ENCODE results near the gene RECK. TPM values are rescaled to one million over a fixed set of nuclear protein-coding genes. Genes with fewer than 3 reads are reported as not detected.
"Not testable (repeated sequence)": the region's sequence is repeated elsewhere in the genome, so short reads cannot be mapped to it uniquely, and the experiment has no call there.

The RECK gene
- 9.1 TPM for polyA plus RNA-seq
- long read RNA-seq, donor 1, full-length matches to known transcripts: 3 of 3 reads
- long read RNA-seq, donor 1, partial matches to known transcripts: 0 of 3 reads
- long read RNA-seq, donor 1, other reads (novel, unspliced or antisense): 0 of 3 reads
- long read RNA-seq, donor 2: 0 reads
- long read RNA-seq, donor 3: 0 reads
- long read RNA-seq, donor 4: 0 reads
- long read RNA-seq, donor 5: 0 reads
- long read RNA-seq, donor 6: 0 reads
- long read RNA-seq, donor 7: 0 reads
- long read RNA-seq, donor 8: 0 reads
- long read RNA-seq, donor 9, full-length matches to known transcripts: 2 of 2 reads
- long read RNA-seq, donor 9, partial matches to known transcripts: 0 of 2 reads
- long read RNA-seq, donor 9, other reads (novel, unspliced or antisense): 0 of 2 reads
- long read RNA-seq, donor 10, full-length matches to known transcripts: 1 of 1 reads
- long read RNA-seq, donor 10, partial matches to known transcripts: 0 of 1 reads
- long read RNA-seq, donor 10, other reads (novel, unspliced or antisense): 0 of 1 reads
- long read RNA-seq, donor 11, full-length matches to known transcripts: 2 of 2 reads
- long read RNA-seq, donor 11, partial matches to known transcripts: 0 of 2 reads
- long read RNA-seq, donor 11, other reads (novel, unspliced or antisense): 0 of 2 reads

- H3K27ac ChIP-seq (ENCODE audit: low read length): peak within 1 kb of the TSS; percentile 39
- peak; percentile 50 to 69 for DNase-seq
- H3K9me3 ChIP-seq (ENCODE audit: control insufficient read depth, low read depth, low read length): no peaks in the 10 kb centered on the region
- peaks cover 3% of the 10 kb centered on the region for H3K4me1 ChIP-seq (ENCODE audit: control insufficient read depth, insufficient read depth, low read length)
- no peaks in the 10 kb centered on the region for H3K36me3 ChIP-seq (ENCODE audit: control insufficient read depth, insufficient read depth, low read length)
- peaks cover 22% of the 10 kb centered on the region for H3K27me3 ChIP-seq (ENCODE audit: control insufficient read depth, insufficient read depth, low read length)
- H3K4me3 ChIP-seq (ENCODE audit: low read length): peak within 1 kb of the TSS; percentile 63
- WGBS (ENCODE audit: insufficient coverage, low lambda C conversion rate): no CpG with 5 or more reads among the region's 77 CpGs
These were observed at the start of gene RECK for GRCh38 chr9:36036780-36037548. Gene RECK (plus strand): TSS chr9:36036913. CDS start chr9:36036999, 86 bp downstream.

- Histone ChIP-seq H3K36me3 (ENCODE audit: control insufficient read depth, insufficient read depth, low read length) (no peaks in the 10 kb centered on the region), H3K9me3 (ENCODE audit: control insufficient read depth, low read depth, low read length) (no peaks in the 10 kb centered on the region), H3K27me3 (ENCODE audit: control insufficient read depth, insufficient read depth, low read length) (no peaks in the 10 kb centered on the region), H3K4me3 (ENCODE audit: low read length) (no peak overlapping the region), H3K4me1 (ENCODE audit: control insufficient read depth, insufficient read depth, low read length) (no peaks in the 10 kb centered on the region), H3K27ac (ENCODE audit: low read length) (no peak overlapping the region)
- WGBS (ENCODE audit: insufficient coverage, low lambda C conversion rate): no CpG with 5 or more reads among the region's 3 CpGs
- DNase-seq: no peak
These were observed 46.6 kb upstream of the RECK start for GRCh38 chr9:35990155-35990554.

GRCh38 chr9:35993136-35993535 lies 43.6 kb upstream of the RECK start:
- H3K9me3 ChIP-seq (ENCODE audit: control insufficient read depth, low read depth, low read length); H3K27me3 ChIP-seq (ENCODE audit: control insufficient read depth, insufficient read depth, low read length); H3K27ac ChIP-seq (ENCODE audit: low read length); H3K4me1 ChIP-seq (ENCODE audit: control insufficient read depth, insufficient read depth, low read length); H3K36me3 ChIP-seq (ENCODE audit: control insufficient read depth, insufficient read depth, low read length); DNase-seq; H3K4me3 ChIP-seq (ENCODE audit: low read length): not testable (repeated sequence)
- WGBS (ENCODE audit: insufficient coverage, low lambda C conversion rate): no CpG with 5 or more reads among the region's 3 CpGs

DNA sequence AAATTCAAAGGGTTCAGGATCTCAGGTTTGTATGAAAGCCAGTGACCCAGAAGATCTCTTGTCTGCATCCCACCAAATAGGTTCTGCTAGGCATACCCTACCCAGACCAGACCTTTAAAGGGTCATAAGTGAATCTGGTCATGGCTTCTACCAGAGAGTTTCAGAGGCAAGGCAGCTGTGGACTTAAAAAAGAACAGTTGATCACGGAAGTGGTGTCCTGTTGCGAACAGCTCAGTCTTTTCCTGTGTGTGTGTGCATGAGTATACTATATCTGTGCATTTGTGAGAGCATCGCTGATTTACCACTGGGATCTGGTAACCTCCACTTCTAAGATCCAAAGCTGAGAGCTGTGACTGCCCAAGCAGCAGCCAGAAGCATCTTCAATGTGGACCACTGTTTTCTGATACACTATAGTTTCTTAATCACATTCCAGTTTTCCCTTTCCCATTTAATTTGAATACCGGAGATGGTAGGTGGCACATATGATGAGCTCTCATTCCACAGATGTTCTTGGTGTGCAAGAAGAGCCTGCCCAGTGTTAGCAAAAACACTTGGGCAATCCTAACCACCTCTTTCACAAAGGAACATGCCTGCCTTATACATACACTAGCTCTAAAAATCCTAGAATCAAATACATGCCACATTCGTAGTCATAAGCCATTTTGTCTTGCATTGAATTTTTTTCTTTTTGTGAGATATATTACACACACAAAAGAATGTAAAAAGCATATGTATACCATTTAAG lies 42.6 kb upstream of the RECK start:
- peaks cover 6% of the 10 kb centered on the region for H3K9me3 ChIP-seq (ENCODE audit: control insufficient read depth, low read depth, low read length)
- H3K4me1 ChIP-seq (ENCODE audit: control insufficient read depth, insufficient read depth, low read length): no peaks in the 10 kb centered on the region
- WGBS (ENCODE audit: insufficient coverage, low lambda C conversion rate): 100% methylated on average over 2 of the region's 5 CpGs
- H3K27ac ChIP-seq (ENCODE audit: low read length): no peak overlapping the region
- H3K36me3 ChIP-seq (ENCODE audit: control insufficient read depth, insufficient read depth, low read length): no peaks in the 10 kb centered on the region
- no peaks in the 10 kb centered on the region for H3K27me3 ChIP-seq (ENCODE audit: control insufficient read depth, insufficient read depth, low read length)
- no peak for DNase-seq
- H3K4me3 ChIP-seq (ENCODE audit: low read length): no peak overlapping the region

DNA sequence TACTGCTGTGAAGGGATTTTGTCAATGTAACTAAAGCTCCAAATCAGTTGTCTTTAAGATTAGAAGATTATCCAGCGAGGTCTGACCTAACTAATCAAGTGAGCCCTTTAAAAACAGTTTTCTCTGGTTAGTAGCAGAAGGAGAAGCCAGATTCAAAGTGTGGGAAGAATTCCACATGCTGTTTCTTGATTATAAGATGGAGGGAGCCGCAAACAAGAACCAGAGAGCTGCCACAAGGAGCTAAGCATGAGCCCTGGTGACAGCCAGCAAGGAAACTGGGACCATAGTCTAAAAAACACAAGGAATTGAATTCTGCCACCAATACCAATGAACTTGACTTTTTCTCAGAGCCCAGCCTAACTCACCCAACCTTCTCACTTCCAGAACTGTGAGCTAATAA lies 41.8 kb upstream of the RECK start:
- H3K4me1 ChIP-seq (ENCODE audit: control insufficient read depth, insufficient read depth, low read length): no peaks in the 10 kb centered on the region
- H3K36me3 ChIP-seq (ENCODE audit: control insufficient read depth, insufficient read depth, low read length): no peaks in the 10 kb centered on the region
- H3K27ac ChIP-seq (ENCODE audit: low read length): no peak overlapping the region
- no peak overlapping the region for H3K4me3 ChIP-seq (ENCODE audit: low read length)
- H3K27me3 ChIP-seq (ENCODE audit: control insufficient read depth, insufficient read depth, low read length): no peaks in the 10 kb centered on the region
- peaks cover 6% of the 10 kb centered on the region for H3K9me3 ChIP-seq (ENCODE audit: control insufficient read depth, low read depth, low read length)
- no peak for DNase-seq
- no CpG with 5 or more reads among the region's 2 CpGs for WGBS (ENCODE audit: insufficient coverage, low lambda C conversion rate)

GRCh38 chr9:35996358-35996970 lies 40.2 kb upstream of the RECK start:
- Histone ChIP-seq H3K27ac (ENCODE audit: low read length) (no peak overlapping the region), H3K27me3 (ENCODE audit: control insufficient read depth, insufficient read depth, low read length) (no peaks in the 10 kb centered on the region), H3K36me3 (ENCODE audit: control insufficient read depth, insufficient read depth, low read length) (no peaks in the 10 kb centered on the region), H3K4me1 (ENCODE audit: control insufficient read depth, insufficient read depth, low read length) (no peaks in the 10 kb centered on the region), H3K9me3 (ENCODE audit: control insufficient read depth, low read depth, low read length) (peaks cover 6% of the 10 kb centered on the region), H3K4me3 (ENCODE audit: low read length) (no peak overlapping the region)
- no CpG with 5 or more reads among the region's 1 CpG for WGBS (ENCODE audit: insufficient coverage, low lambda C conversion rate)
- DNase-seq: no peak

GRCh38 chr9:35997016-35997415 lies 39.7 kb upstream of the RECK start:
- H3K27me3 ChIP-seq (ENCODE audit: control insufficient read depth, insufficient read depth, low read length); H3K36me3 ChIP-seq (ENCODE audit: control insufficient read depth, insufficient read depth, low read length); H3K27ac ChIP-seq (ENCODE audit: low read length); DNase-seq; H3K9me3 ChIP-seq (ENCODE audit: control insufficient read depth, low read depth, low read length); H3K4me3 ChIP-seq (ENCODE audit: low read length); H3K4me1 ChIP-seq (ENCODE audit: control insufficient read depth, insufficient read depth, low read length): not testable (repeated sequence)
- no CpG with 5 or more reads among the region's 4 CpGs for WGBS (ENCODE audit: insufficient coverage, low lambda C conversion rate)

DNA sequence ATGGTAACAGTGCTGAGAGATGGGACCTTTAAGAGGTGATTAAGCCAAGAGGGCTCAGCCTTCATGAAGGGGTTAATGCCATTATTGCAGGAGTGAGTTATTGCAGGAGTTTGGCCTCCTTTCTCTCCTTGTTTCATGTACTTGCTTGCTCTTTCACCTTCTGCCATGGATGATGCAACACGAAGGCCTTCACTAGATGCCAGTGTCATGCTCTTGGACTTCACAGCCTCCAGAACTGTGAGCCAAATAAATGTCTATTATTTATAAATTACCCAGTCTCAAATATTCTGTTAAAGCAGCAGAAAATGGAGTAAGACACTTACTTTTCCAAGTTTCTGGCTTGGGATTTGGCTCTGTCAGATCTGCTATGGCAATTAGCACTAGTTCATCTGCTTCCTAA lies 38.4 kb upstream of the RECK start:
- Histone ChIP-seq H3K4me3 (ENCODE audit: low read length) (no peak overlapping the region), H3K27ac (ENCODE audit: low read length) (no peak overlapping the region), H3K4me1 (ENCODE audit: control insufficient read depth, insufficient read depth, low read length) (no peaks in the 10 kb centered on the region), H3K9me3 (ENCODE audit: control insufficient read depth, low read depth, low read length) (peaks cover 6% of the 10 kb centered on the region), H3K36me3 (ENCODE audit: control insufficient read depth, insufficient read depth, low read length) (no peaks in the 10 kb centered on the region), H3K27me3 (ENCODE audit: control insufficient read depth, insufficient read depth, low read length) (no peaks in the 10 kb centered on the region)
- 100% methylated on average over 1 of the region's 1 CpG for WGBS (ENCODE audit: insufficient coverage, low lambda C conversion rate)
- DNase-seq: no peak

GRCh38 chr9:36005891-36006290 lies 30.8 kb upstream of the RECK start:
- 100% methylated on average over 1 of the region's 1 CpG for WGBS (ENCODE audit: insufficient coverage, low lambda C conversion rate)
- peaks cover 13% of the 10 kb centered on the region for H3K4me1 ChIP-seq (ENCODE audit: control insufficient read depth, insufficient read depth, low read length)
- DNase-seq: peak in 1 of 2 donors; percentile 4
- H3K9me3 ChIP-seq (ENCODE audit: control insufficient read depth, low read depth, low read length): peaks cover 7% of the 10 kb centered on the region
- H3K36me3 ChIP-seq (ENCODE audit: control insufficient read depth, insufficient read depth, low read length): no peaks in the 10 kb centered on the region
- H3K4me3 ChIP-seq (ENCODE audit: low read length): no peak overlapping the region
- H3K27ac ChIP-seq (ENCODE audit: low read length): peak overlapping the region; percentile 63
- H3K27me3 ChIP-seq (ENCODE audit: control insufficient read depth, insufficient read depth, low read length): no peaks in the 10 kb centered on the region

All from large intestine (tissue), 12 donors.